HepG2 (cell line): ENCODE data around the gene TPD52L2. TPM values are rescaled to one million over a fixed set of nuclear protein-coding genes. Genes with fewer than 3 reads are reported as not detected.
A peak's percentile ranks its signal among the peaks of the same experiment; 100 is the strongest.

ENCODE experiments used
- BHLHE40 ChIP-seq: IDR thresholded peaks from 2 replicates; pipeline ENCODE4 v1.6.1; 2011; ENCODE audit warnings: low read length, improper control_type of control experiment
- BRCA1 ChIP-seq: sonication (generic); formaldehyde crosslinking; IDR thresholded peaks from 2 replicates; pipeline ENCODE4 v1.4.0; 2020; ENCODE audit warnings: missing genetic modification reagents
- CREM ChIP-seq, 2 experiments: sonication (generic) in 1 of 2; formaldehyde crosslinking in 1 of 2; IDR thresholded peaks; 2 replicates each; pipeline versions ENCODE4 v1.4.0 to v1.6.1; 2016 to 2020; ENCODE audit warnings: antibody characterized with exemption in 1 of 2, mild to moderate bottlenecking in 1 of 2, missing genetic modification reagents in 1 of 2
- GATAD1 ChIP-seq: IDR thresholded peaks from 2 replicates; pipeline ENCODE4 v1.6.1; 2016; ENCODE audit warnings: missing genetic modification reagents, missing compliant biosample characterization
- HOMEZ ChIP-seq: IDR thresholded peaks from 2 replicates; pipeline ENCODE4 v1.6.1; 2016; ENCODE audit warnings: low read depth
- HOXA7 ChIP-seq: sonication (generic); formaldehyde crosslinking; IDR thresholded peaks from 2 replicates; pipeline ENCODE4 v1.8.1; 2022; ENCODE audit warnings: mild to moderate bottlenecking, missing genetic modification reagents, moderate library complexity
- MED1 ChIP-seq: sonication (generic); formaldehyde crosslinking; IDR thresholded peaks from 2 replicates; pipeline ENCODE4 v1.4.0; 2020; ENCODE audit warnings: missing genetic modification reagents
- MLLT10 ChIP-seq: sonication (generic); formaldehyde crosslinking; IDR thresholded peaks from 2 replicates; pipeline ENCODE4 v1.4.0; 2020; ENCODE audit warnings: missing genetic modification reagents
- NCOR1 ChIP-seq: fragments of 200-600 bp; sonication (generic); IDR thresholded peaks from 2 replicates; pipeline ENCODE4 v1.7.0; 2017; ENCODE audit warnings: antibody characterized with exemption, low read length, borderline replicate concordance
- NFE2 ChIP-seq: sonication (generic); formaldehyde crosslinking; IDR thresholded peaks from 2 replicates; pipeline ENCODE4 v1.4.0; 2020; ENCODE audit warnings: missing genetic modification reagents
- NR3C1 ChIP-seq: sonication (generic); formaldehyde crosslinking; IDR thresholded peaks from 2 replicates; pipeline ENCODE4 v1.4.0; 2020; ENCODE audit warnings: missing genetic modification reagents
- RARA ChIP-seq: IDR thresholded peaks from 2 replicates; pipeline ENCODE4 v1.6.1; 2016; ENCODE audit warnings: missing genetic modification reagents, missing compliant biosample characterization
- REXO4 ChIP-seq: sonication (generic); formaldehyde crosslinking; IDR thresholded peaks from 2 replicates; pipeline ENCODE4 v1.8.0; 2022; ENCODE audit warnings: missing genetic modification reagents, mild to moderate bottlenecking, borderline replicate concordance
- RFXANK ChIP-seq: IDR thresholded peaks from 2 replicates; pipeline ENCODE4 v1.6.1; 2016
- SIX1 ChIP-seq: sonication (generic); formaldehyde crosslinking; IDR thresholded peaks from 2 replicates; pipeline ENCODE4 v1.4.0; 2020; ENCODE audit warnings: missing genetic modification reagents, borderline replicate concordance
- SRSF1 ChIP-seq: fragments of 200-400 bp; formaldehyde crosslinking; optimal IDR thresholded peaks from 2 replicates; pipeline ENCODE3; 2017; ENCODE audit warnings: mild to moderate bottlenecking, low read depth, low read length, moderate library complexity
- TARDBP ChIP-seq: sonication (generic); formaldehyde crosslinking; IDR thresholded peaks from 2 replicates; pipeline ENCODE4 v1.8.0; 2022; ENCODE audit warnings: mild to moderate bottlenecking, missing genetic modification reagents
- TBX2 ChIP-seq: sonication (generic); formaldehyde crosslinking; IDR thresholded peaks from 2 replicates; pipeline ENCODE4 v1.5.0; 2020; ENCODE audit warnings: missing genetic modification reagents, mild to moderate bottlenecking, borderline replicate concordance
- TEAD2 ChIP-seq: sonication (generic); formaldehyde crosslinking; IDR thresholded peaks from 2 replicates; pipeline ENCODE4 v1.9.0; 2021; ENCODE audit warnings: missing genetic modification reagents
- WIZ ChIP-seq: sonication (generic); formaldehyde crosslinking; IDR thresholded peaks from 2 replicates; pipeline ENCODE4 v1.5.1; 2020; ENCODE audit warnings: mild to moderate bottlenecking, missing genetic modification reagents
- ZBTB8A ChIP-seq: sonication (generic); formaldehyde crosslinking; IDR thresholded peaks from 2 replicates; pipeline ENCODE4 v1.4.0; 2020; ENCODE audit warnings: mild to moderate bottlenecking, low read depth, missing genetic modification reagents, borderline replicate concordance
- ZEB1 ChIP-seq: IDR thresholded peaks from 2 replicates; pipeline ENCODE4 v1.6.1; 2012; ENCODE audit warnings: mild to moderate bottlenecking, low read depth, inconsistent platforms; ENCODE audit not compliant: insufficient replicate concordance
- ZFAT ChIP-seq: sonication (generic); formaldehyde crosslinking; conservative IDR thresholded peaks from 2 replicates; pipeline ENCODE4 v1.8.1; 2023; ENCODE audit warnings: missing genetic modification reagents, inconsistent platforms
- ZFP1 ChIP-seq: IDR thresholded peaks from 2 replicates; pipeline ENCODE4 v1.6.1; 2016
- ZNF225 ChIP-seq: sonication (generic); formaldehyde crosslinking; IDR thresholded peaks from 2 replicates; pipeline ENCODE4 v1.4.0; 2020; ENCODE audit warnings: mild to moderate bottlenecking, missing genetic modification reagents
- ZNF451 ChIP-seq: sonication (generic); formaldehyde crosslinking; IDR thresholded peaks from 2 replicates; pipeline ENCODE4 v1.5.0; 2020; ENCODE audit warnings: mild to moderate bottlenecking, missing genetic modification reagents
- ZNF501 ChIP-seq: sonication (generic); formaldehyde crosslinking; IDR thresholded peaks from 2 replicates; pipeline ENCODE4 v1.5.1; 2020; ENCODE audit warnings: mild to moderate bottlenecking, moderate library complexity, missing genetic modification reagents
- ZNF644 ChIP-seq: IDR thresholded peaks from 2 replicates; pipeline ENCODE4 v1.6.1; 2016; ENCODE audit warnings: low read depth
- ZNF788 ChIP-seq: sonication (generic); formaldehyde crosslinking; IDR thresholded peaks from 2 replicates; pipeline ENCODE4 v1.5.0; 2020; ENCODE audit warnings: mild to moderate bottlenecking, missing genetic modification reagents, borderline replicate concordance
- polyA plus RNA-seq, 8 experiments: library from polyadenylated mRNA; depleted of rRNA in 3 of 8; stranded (reverse) in 7 of 8; unstranded in 1 of 8; fragments of >200 nt; fragmentation: Illumina TruSeq in 4 of 8; extraction: Trizol in 4 of 8; gene quantifications; 2 replicates each; pipeline versions ENCODE4 v1.2.1 to v1.2.3, GENCODE V29; 2011 to 2016; ENCODE audit warnings: low read depth in 4 of 8, missing spikeins in 1 of 8, mixed read lengths in 1 of 8; ENCODE audit not compliant: insufficient read depth in 1 of 8
- total RNA-seq, 5 experiments: library from RNA; depleted of rRNA; stranded (reverse); fragments of >200 nt; fragmentation: Illumina TruSeq; extraction: Trizol; gene quantifications; 2 replicates each; pipeline ENCODE4 v1.2.3, GENCODE V29; 2016; ENCODE audit warnings: low read depth in 1 of 5
- TF ChIP-seq, protein P1 (sequence below): sonication (generic); formaldehyde crosslinking; IDR thresholded peaks from 2 replicates; pipeline ENCODE4 v1.4.0; 2020; ENCODE audit warnings: missing genetic modification reagents; ENCODE audit errors: not compliant biosample characterization
- TF ChIP-seq, protein P2 (sequence below): sonication (generic); formaldehyde crosslinking; IDR thresholded peaks from 2 replicates; pipeline ENCODE4 v1.5.0; 2020; ENCODE audit warnings: missing genetic modification reagents

The TPD52L2 gene
- total and polyA plus RNA-seq, 2 of the 13 experiments (the other 11 are each of a cell fraction or from before 2014, with no cell fraction given): 156 to 184 TPM

DNA sequence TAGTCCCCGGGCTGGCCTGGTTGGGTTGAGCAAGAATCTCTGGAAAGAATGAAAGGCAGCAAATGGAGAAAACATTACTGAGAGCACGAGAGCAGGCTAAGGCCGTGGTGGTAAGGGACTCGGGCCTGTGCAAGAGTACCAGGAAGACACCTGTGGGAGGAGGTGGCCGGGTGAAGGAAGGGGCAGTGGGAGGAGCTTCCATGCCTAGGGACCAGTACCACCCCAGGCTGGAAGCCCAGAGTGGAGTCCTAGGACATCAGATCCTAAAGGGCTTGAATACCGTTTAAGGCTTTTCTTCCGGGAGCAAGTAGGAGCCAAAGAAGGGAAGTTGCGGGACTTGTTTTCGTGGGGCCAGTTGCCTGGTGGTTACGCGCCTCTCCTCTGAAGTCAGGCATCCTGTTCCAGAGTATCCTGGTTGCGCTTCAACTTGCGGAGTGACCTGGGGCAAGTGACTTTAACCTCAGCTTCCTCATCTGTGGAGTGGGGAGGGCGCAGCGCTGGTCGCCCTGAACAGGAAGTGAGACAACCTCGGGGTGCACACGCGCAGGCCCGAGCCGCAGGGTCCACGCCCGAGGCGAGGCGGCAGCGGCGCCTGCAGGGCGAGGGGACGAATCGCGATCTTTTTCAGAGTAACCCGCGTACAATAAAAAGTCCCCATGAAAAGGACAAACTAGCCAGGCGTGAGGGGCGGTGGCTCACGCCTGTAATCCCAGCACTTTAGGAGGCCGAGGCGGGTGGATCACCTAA lies 1.1 kb upstream of the TPD52L2 start (continued):
- TF ChIP-seq ZFP1 (CRISPR knock-in tag): peak; percentile 19; the same call in 1 of the 2 replicates
- no peak for TF ChIP-seq SRSF1
- no peak for TF ChIP-seq SIX1 (CRISPR knock-in tag)
- peak; percentile 86 for TF ChIP-seq TBX2 (CRISPR knock-in tag)
- TF ChIP-seq NFE2: no peak
- no peak for TF ChIP-seq REXO4 (CRISPR knock-in tag)
- no peak for TF ChIP-seq ZFAT (CRISPR knock-in tag)
- TF ChIP-seq ZNF501 (CRISPR knock-in tag): peak; percentile 76; the same call in 1 of the 2 replicates
- no peak for TF ChIP-seq BRCA1 (CRISPR knock-in tag)
- TF ChIP-seq BHLHE40: no peak
- TF ChIP-seq RARA (CRISPR knock-in tag): peak; percentile 56
- TF ChIP-seq ZEB1: no peak
- TF ChIP-seq HOXA7 (CRISPR knock-in tag): no peak
- TF ChIP-seq RFXANK: no peak
- peak; percentile 93 for TF ChIP-seq GATAD1 (CRISPR knock-in tag)
- peak; percentile 90 for TF ChIP-seq ZNF451 (CRISPR knock-in tag)
- no peak; the same call in 1 of the 2 replicates for TF ChIP-seq WIZ (CRISPR knock-in tag)
- TF ChIP-seq, protein P1, sequence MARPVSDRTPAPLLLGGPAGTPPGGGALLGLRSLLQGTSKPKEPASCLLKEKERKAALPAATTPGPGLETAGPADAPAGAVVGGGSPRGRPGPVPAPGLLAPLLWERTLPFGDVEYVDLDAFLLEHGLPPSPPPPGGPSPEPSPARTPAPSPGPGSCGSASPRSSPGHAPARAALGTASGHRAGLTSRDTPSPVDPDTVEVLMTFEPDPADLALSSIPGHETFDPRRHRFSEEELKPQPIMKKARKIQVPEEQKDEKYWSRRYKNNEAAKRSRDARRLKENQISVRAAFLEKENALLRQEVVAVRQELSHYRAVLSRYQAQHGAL: no peak
- no peak for TF ChIP-seq NR3C1 (CRISPR knock-in tag)
- no peak; the same call in 1 of the 2 replicates for TF ChIP-seq TARDBP (CRISPR knock-in tag)
- TF ChIP-seq CREM (IDR thresholded peaks at IDR 0.05): no peak
- no peak for TF ChIP-seq CREM (CRISPR knock-in tag; IDR thresholded peaks at IDR 0.05)
- peak; percentile 99 for TF ChIP-seq ZNF788 (CRISPR knock-in tag)
- peak; percentile 96 for TF ChIP-seq ZBTB8A (CRISPR knock-in tag)
- no peak for TF ChIP-seq TEAD2 (CRISPR knock-in tag)
- TF ChIP-seq ZNF225 (CRISPR knock-in tag): peak; percentile 42; the same call in 1 of the 2 replicates
- peak; percentile 9; the same call in 1 of the 2 replicates for TF ChIP-seq ZNF644 (CRISPR knock-in tag)
- TF ChIP-seq MED1 (CRISPR knock-in tag): peak; percentile 75; the same call in 1 of the 2 replicates
- peak; percentile 91; the same call in 1 of the 2 replicates for TF ChIP-seq HOMEZ (CRISPR knock-in tag)
- TF ChIP-seq NCOR1: no peak; the same call in 1 of the 2 replicates
- TF ChIP-seq MLLT10 (CRISPR knock-in tag): no peak
- TF ChIP-seq, protein P2, sequence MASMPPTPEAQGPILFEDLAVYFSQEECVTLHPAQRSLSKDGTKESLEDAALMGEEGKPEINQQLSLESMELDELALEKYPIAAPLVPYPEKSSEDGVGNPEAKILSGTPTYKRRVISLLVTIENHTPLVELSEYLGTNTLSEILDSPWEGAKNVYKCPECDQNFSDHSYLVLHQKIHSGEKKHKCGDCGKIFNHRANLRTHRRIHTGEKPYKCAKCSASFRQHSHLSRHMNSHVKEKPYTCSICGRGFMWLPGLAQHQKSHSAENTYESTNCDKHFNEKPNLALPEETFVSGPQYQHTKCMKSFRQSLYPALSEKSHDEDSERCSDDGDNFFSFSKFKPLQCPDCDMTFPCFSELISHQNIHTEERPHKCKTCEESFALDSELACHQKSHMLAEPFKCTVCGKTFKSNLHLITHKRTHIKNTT: no peak
